IMR-90 (cell line): ENCODE measurements around the gene MUC5B. TPM values are rescaled to one million over a fixed set of nuclear protein-coding genes. Genes with fewer than 3 reads are reported as not detected.

Source experiments
- ATAC-seq: fragments of 200-7000 bp; cut with Tn5 transposase; 2 replicates; pipeline ENCODE4 v1.9.1; 2020; ENCODE audit warnings: low read depth, mild to moderate bottlenecking, moderate library complexity
- BruUV-seq: library from RNA; stranded (reverse); fragments of 400-500 nt; replicated peaks from 2 replicates; lab custom pipeline; 2021; lab: Mats Ljungman, UMichigan
- CTCF ChIA-PET: fragments of 300-600 bp; formaldehyde crosslinking; extraction: SDS; loops from one replicate; lab custom pipeline; 2021; ENCODE audit warnings: antibody characterized with exemption; lab: Yijun Ruan, JAX
- POLR2A ChIA-PET: fragments of 300-600 bp; sonication (Branson Sonifier 250); formaldehyde crosslinking; loops from one replicate; lab custom pipeline; 2022; ENCODE audit warnings: antibody characterized with exemption; ENCODE audit not compliant: unreplicated experiment; lab: Charles Lee
- DNase-seq: peaks from one replicate; pipeline ENCODE4 v3.0.0; 2013
- H2AFZ ChIP-seq: replicated peaks from 2 replicates; pipeline ENCODE3; 2013; ENCODE audit warnings: low read length, mild to moderate bottlenecking; ENCODE audit not compliant: poor library complexity
- H2AK5ac ChIP-seq: 2 replicates; pipeline ENCODE4 v1.6.1; 2013; ENCODE audit warnings: low read depth, low read length, inconsistent platforms
- H2AK9ac ChIP-seq: replicated peaks from 2 replicates; pipeline ENCODE3; 2013; ENCODE audit warnings: mild to moderate bottlenecking, low read depth, low read length, moderate library complexity; ENCODE audit not compliant: poor library complexity
- H2BK120ac ChIP-seq: 2 replicates; pipeline ENCODE4 v1.6.1; 2013; ENCODE audit warnings: low read depth, low read length, inconsistent platforms
- H2BK15ac ChIP-seq: 3 replicates; pipeline ENCODE4 v1.6.1; 2013; ENCODE audit warnings: low read depth, low read length, inconsistent platforms
- H2BK20ac ChIP-seq: 2 replicates; pipeline ENCODE4 v1.6.1; 2013; ENCODE audit warnings: low read depth, mild to moderate bottlenecking, inconsistent platforms, low read length, moderate library complexity
- H2BK5ac ChIP-seq: 2 replicates; pipeline ENCODE4 v1.6.1; 2013; ENCODE audit warnings: mild to moderate bottlenecking, low read depth, low read length, inconsistent platforms; ENCODE audit not compliant: poor library complexity, severe bottlenecking
- H3K14ac ChIP-seq: replicated peaks from 2 replicates; pipeline ENCODE4 v1.6.1; 2013; ENCODE audit warnings: low read depth, low read length, inconsistent platforms
- H3K18ac ChIP-seq: 2 replicates; pipeline ENCODE4 v1.6.1; 2013; ENCODE audit warnings: low read depth, low read length, control low read depth
- H3K23ac ChIP-seq: 2 replicates; pipeline ENCODE4 v1.6.1; 2013; ENCODE audit warnings: low read depth, low read length, inconsistent platforms
- H3K27ac ChIP-seq: 2 replicates; pipeline ENCODE4 v1.5.1; 2013; ENCODE audit warnings: mild to moderate bottlenecking, control low read depth, low read length; ENCODE audit not compliant: insufficient read depth
- H3K27me3 ChIP-seq: 2 replicates; pipeline ENCODE4 v1.6.1; 2013; ENCODE audit warnings: low read length; ENCODE audit not compliant: control insufficient read depth, insufficient read depth
- H3K36me3 ChIP-seq: 2 replicates; pipeline ENCODE4 v1.6.1; 2013; ENCODE audit warnings: low read length, mixed read lengths; ENCODE audit not compliant: control insufficient read depth, insufficient read depth
- H3K4ac ChIP-seq: 2 replicates; pipeline ENCODE4 v1.6.1; 2013; ENCODE audit warnings: low read depth, low read length, inconsistent platforms
- H3K4me1 ChIP-seq: 2 replicates; pipeline ENCODE4 v1.6.1; 2013; ENCODE audit warnings: low read length, mixed read lengths; ENCODE audit not compliant: control insufficient read depth, insufficient read depth
- H3K4me2 ChIP-seq: 2 replicates; pipeline ENCODE4 v1.6.1; 2013; ENCODE audit warnings: low read depth, mild to moderate bottlenecking, control low read depth, low read length, moderate library complexity
- H3K4me3 ChIP-seq: 2 replicates; pipeline ENCODE4 v1.5.1; 2013; ENCODE audit warnings: low read depth, mild to moderate bottlenecking, control low read depth, low read length, moderate library complexity; ENCODE audit not compliant: insufficient read depth
- H3K56ac ChIP-seq: 2 replicates; pipeline ENCODE4 v1.6.1; 2013; ENCODE audit warnings: low read length, inconsistent platforms; ENCODE audit not compliant: insufficient read depth; ENCODE audit errors: extremely low read depth
- H3K79me1 ChIP-seq, 2 experiments: 2 replicates each; pipeline ENCODE4 v1.6.1; 2013; ENCODE audit warnings: low read length in 2 of 2, inconsistent platforms in 1 of 2, low read depth in 1 of 2
- H3K9ac ChIP-seq: 2 replicates; pipeline ENCODE4 v1.6.1; 2013; ENCODE audit warnings: low read depth, low read length, control low read depth
- H3K9me1 ChIP-seq: 2 replicates; pipeline ENCODE4 v1.6.1; 2013; ENCODE audit warnings: low read length, inconsistent platforms; ENCODE audit not compliant: insufficient read depth
- H3K9me3 ChIP-seq: 2 replicates; pipeline ENCODE4 v1.6.1; 2013; ENCODE audit warnings: low read length; ENCODE audit not compliant: control insufficient read depth, insufficient read depth
- H4K20me1 ChIP-seq: 2 replicates; pipeline ENCODE4 v1.6.1; 2013; ENCODE audit warnings: low read length, inconsistent platforms; ENCODE audit not compliant: insufficient read depth
- H4K5ac ChIP-seq: 2 replicates; pipeline ENCODE4 v1.6.1; 2013; ENCODE audit warnings: mild to moderate bottlenecking, low read depth, low read length, control low read depth
- H4K8ac ChIP-seq, 2 experiments: 2 replicates each; pipeline ENCODE4 v1.6.1; 2013; ENCODE audit warnings: low read depth in 2 of 2, low read length in 2 of 2, control low read depth in 1 of 2, inconsistent platforms in 1 of 2
- H4K91ac ChIP-seq: 2 replicates; pipeline ENCODE4 v1.6.1; 2013; ENCODE audit warnings: low read depth, low read length, inconsistent platforms; ENCODE audit not compliant: insufficient read depth
- BHLHE40 ChIP-seq: fragments of 150-350 bp; IDR thresholded peaks from 2 replicates; pipeline ENCODE4 v1.6.1; 2016; ENCODE audit warnings: mild to moderate bottlenecking, low read depth, low read length
- CEBPB ChIP-seq: IDR thresholded peaks from 2 replicates; pipeline ENCODE4 v1.6.1; 2012; ENCODE audit warnings: low read depth, low read length, improper control_type of control experiment
- CHD1 ChIP-seq: IDR thresholded peaks from 2 replicates; pipeline ENCODE4 v1.6.1; 2012; ENCODE audit warnings: low read depth, low read length, improper control_type of control experiment
- FOS ChIP-seq: fragments of 150-350 bp; IDR thresholded peaks from 2 replicates; pipeline ENCODE4 v1.6.1; 2016; ENCODE audit warnings: low read depth, low read length
- MAFK ChIP-seq: IDR thresholded peaks from 2 replicates; pipeline ENCODE4 v1.6.1; 2012; ENCODE audit warnings: low read depth, low read length, improper control_type of control experiment
- MAZ ChIP-seq: IDR thresholded peaks from 2 replicates; pipeline ENCODE4 v1.6.1; 2012; ENCODE audit warnings: low read depth, mild to moderate bottlenecking, low read length, improper control_type of control experiment, moderate library complexity, borderline replicate concordance
- MXI1 ChIP-seq: IDR thresholded peaks from 2 replicates; pipeline ENCODE4 v1.6.1; 2012; ENCODE audit warnings: low read depth, mild to moderate bottlenecking, low read length, moderate library complexity, borderline replicate concordance
- NFE2L2 ChIP-seq: fragments of 150-350 bp; IDR thresholded peaks from 2 replicates; pipeline ENCODE4 v1.6.1; 2016; ENCODE audit warnings: low read depth, mild to moderate bottlenecking, low read length
- POLR2A ChIP-seq: IDR thresholded peaks from 2 replicates; pipeline ENCODE4 v1.6.1; 2012; ENCODE audit warnings: mild to moderate bottlenecking, low read depth, low read length
- RAD21 ChIP-seq: IDR thresholded peaks from 2 replicates; pipeline ENCODE4 v1.6.1; 2012; ENCODE audit warnings: low read length, improper control_type of control experiment
- RCOR1 ChIP-seq: IDR thresholded peaks from 2 replicates; pipeline ENCODE4 v1.6.1; 2012; ENCODE audit warnings: mild to moderate bottlenecking, low read length, improper control_type of control experiment; ENCODE audit not compliant: insufficient replicate concordance
- RFX5 ChIP-seq: IDR thresholded peaks from 2 replicates; pipeline ENCODE4 v1.8.0; 2012; ENCODE audit warnings: low read depth, mild to moderate bottlenecking, low read length, moderate library complexity
- SMC3 ChIP-seq: fragments of 150-350 bp; IDR thresholded peaks from 2 replicates; pipeline ENCODE4 v1.6.1; 2016; ENCODE audit warnings: low read depth, mild to moderate bottlenecking, antibody characterized with exemption, low read length, moderate library complexity
- USF2 ChIP-seq: fragments of 150-350 bp; IDR thresholded peaks from 2 replicates; pipeline ENCODE4 v1.6.1; 2017; ENCODE audit warnings: mild to moderate bottlenecking, antibody characterized with exemption, low read length, low read depth
- WGBS, 2 experiments: methylation state at CpG; one replicate each; pipeline versions ENCODE4 v1.1.5 to v1.1.7; 2013; ENCODE audit warnings: missing lambda C conversion rate in 2 of 2; ENCODE audit not compliant: insufficient read length in 1 of 2; ENCODE audit errors: extremely low coverage in 2 of 2; 5-methylcytosine and 5-hydroxymethylcytosine counted together
- dilution Hi-C: fragments of 300-500 bp; cut with HindIII; formaldehyde crosslinking; loops from one replicate; pipeline ENCODE4 v1.14.3; 2018; ENCODE audit warnings: low sequenced_read_pairs; ENCODE audit not compliant: unreplicated experiment
- in situ Hi-C: fragments of 300-500 bp; cut with MboI; formaldehyde crosslinking; loops from 3 replicates; pipeline ENCODE4 v1.14.3; 2019; ENCODE audit warnings: low sequenced_read_pairs, inconsistent platforms, mixed read lengths
- intact Hi-C: fragments of 100-400 bp; cut with micrococcal nuclease; formaldehyde crosslinking; loops from 2 replicates; pipeline ENCODE4 v1.10.0; 2022
- polyA plus RNA-seq, 3 experiments: library from polyadenylated mRNA; depleted of rRNA; stranded (reverse); fragments of >200 nt; gene quantifications; 2 replicates each; pipeline ENCODE4 v1.2.3, GENCODE V29; 2012; ENCODE audit warnings: low replicate concordance in 1 of 3
- total RNA-seq: library from RNA; depleted of rRNA; stranded (reverse); fragments of >200 nt; gene quantifications from 2 replicates; pipeline ENCODE4 v1.2.3, GENCODE V29; 2012
- TF ChIP-seq, protein P1 (sequence below): fragments of 150-350 bp; IDR thresholded peaks from 2 replicates; pipeline ENCODE4 v1.6.1; 2016; ENCODE audit warnings: low read depth, mild to moderate bottlenecking, low read length, moderate library complexity, borderline replicate concordance
- TF ChIP-seq, protein P2 (sequence below): conservative IDR thresholded peaks from 2 replicates; pipeline ENCODE4 v1.5.1; 2012; ENCODE audit warnings: mild to moderate bottlenecking, low read depth, low read length, improper control_type of control experiment

Gene MUC5B
- total and polyA plus RNA-seq, 2 of the 4 experiments (the other 2 are of a cell fraction): not detected

DNA sequence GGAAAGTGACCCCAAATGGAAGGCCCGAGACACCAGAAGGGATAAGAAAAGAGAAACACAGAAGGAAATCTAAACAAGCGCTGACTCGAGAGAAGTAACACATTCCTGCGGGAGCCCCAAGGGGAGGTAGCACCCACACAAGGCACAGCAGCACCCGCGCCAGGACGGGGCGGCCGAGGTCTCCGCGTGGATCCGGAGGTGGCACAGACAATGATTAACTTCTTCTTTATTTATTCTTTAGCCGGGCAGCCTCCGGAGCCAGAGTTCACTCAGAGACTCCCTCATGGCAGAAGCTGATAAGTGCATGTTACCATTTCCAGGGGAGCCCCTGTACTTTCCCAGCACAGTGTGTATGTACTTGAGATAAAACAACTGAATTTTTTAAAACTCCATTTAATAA is 81.5 kb downstream of the MUC5B start:
- H4K20me1 ChIP-seq: peaks cover 90% of the 10 kb centered on the region
- H3K79me1 ChIP-seq: peaks cover 19 to 89% of the 10 kb centered on the region in 2 experiments
- H3K9me1 ChIP-seq: peaks cover 10% of the 10 kb centered on the region
- no peak overlapping the region for H2BK20ac ChIP-seq
- no peak overlapping the region for H4K91ac ChIP-seq
- CTCF ChIA-PET: no interaction called here
- POLR2A ChIA-PET: no interaction called here
- no peak overlapping the region for H2AK5ac ChIP-seq
- no peak overlapping the region for H3K4me2 ChIP-seq
- TF ChIP-seq FOS: no peak
- no peak for TF ChIP-seq RAD21
- TF ChIP-seq CEBPB: no peak
- TF ChIP-seq USF2: no peak
- no peak for TF ChIP-seq MXI1
- TF ChIP-seq SMC3: no peak
- TF ChIP-seq MAFK: no peak
- TF ChIP-seq BHLHE40: no peak
- TF ChIP-seq NFE2L2: no peak
- TF ChIP-seq POLR2A: no peak
- no peak for TF ChIP-seq RFX5
- TF ChIP-seq, protein P1, sequence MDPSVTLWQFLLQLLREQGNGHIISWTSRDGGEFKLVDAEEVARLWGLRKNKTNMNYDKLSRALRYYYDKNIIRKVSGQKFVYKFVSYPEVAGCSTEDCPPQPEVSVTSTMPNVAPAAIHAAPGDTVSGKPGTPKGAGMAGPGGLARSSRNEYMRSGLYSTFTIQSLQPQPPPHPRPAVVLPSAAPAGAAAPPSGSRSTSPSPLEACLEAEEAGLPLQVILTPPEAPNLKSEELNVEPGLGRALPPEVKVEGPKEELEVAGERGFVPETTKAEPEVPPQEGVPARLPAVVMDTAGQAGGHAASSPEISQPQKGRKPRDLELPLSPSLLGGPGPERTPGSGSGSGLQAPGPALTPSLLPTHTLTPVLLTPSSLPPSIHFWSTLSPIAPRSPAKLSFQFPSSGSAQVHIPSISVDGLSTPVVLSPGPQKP: no peak
- no peak for TF ChIP-seq MAZ
- TF ChIP-seq CHD1: no peak
- no peak for TF ChIP-seq RCOR1
- TF ChIP-seq, protein P2, sequence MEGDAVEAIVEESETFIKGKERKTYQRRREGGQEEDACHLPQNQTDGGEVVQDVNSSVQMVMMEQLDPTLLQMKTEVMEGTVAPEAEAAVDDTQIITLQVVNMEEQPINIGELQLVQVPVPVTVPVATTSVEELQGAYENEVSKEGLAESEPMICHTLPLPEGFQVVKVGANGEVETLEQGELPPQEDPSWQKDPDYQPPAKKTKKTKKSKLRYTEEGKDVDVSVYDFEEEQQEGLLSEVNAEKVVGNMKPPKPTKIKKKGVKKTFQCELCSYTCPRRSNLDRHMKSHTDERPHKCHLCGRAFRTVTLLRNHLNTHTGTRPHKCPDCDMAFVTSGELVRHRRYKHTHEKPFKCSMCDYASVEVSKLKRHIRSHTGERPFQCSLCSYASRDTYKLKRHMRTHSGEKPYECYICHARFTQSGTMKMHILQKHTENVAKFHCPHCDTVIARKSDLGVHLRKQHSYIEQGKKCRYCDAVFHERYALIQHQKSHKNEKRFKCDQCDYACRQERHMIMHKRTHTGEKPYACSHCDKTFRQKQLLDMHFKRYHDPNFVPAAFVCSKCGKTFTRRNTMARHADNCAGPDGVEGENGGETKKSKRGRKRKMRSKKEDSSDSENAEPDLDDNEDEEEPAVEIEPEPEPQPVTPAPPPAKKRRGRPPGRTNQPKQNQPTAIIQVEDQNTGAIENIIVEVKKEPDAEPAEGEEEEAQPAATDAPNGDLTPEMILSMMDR: no peak
- no peak overlapping the region for H2BK15ac ChIP-seq
- 51% methylated on average over 5 of the region's 14 CpGs; no CpG with 5 or more reads in 1 of the 2 experiments for WGBS, 2 experiments
- H2BK5ac ChIP-seq: no peak overlapping the region
- H3K27ac ChIP-seq: no peak overlapping the region
- dilution Hi-C loops (no loop called here), intact Hi-C loops (no loop called here), in situ Hi-C loops (no loop called here)
- H4K5ac ChIP-seq: no peak overlapping the region
- H3K9ac ChIP-seq: no peak overlapping the region; the same call in 1 of the 2 replicates
- H3K56ac ChIP-seq: no peak overlapping the region
- H2AFZ ChIP-seq: no peak overlapping the region
- H3K18ac ChIP-seq: no peak overlapping the region
- H3K4me3 ChIP-seq: no peak overlapping the region
- no peak overlapping the region for H2BK120ac ChIP-seq
- no peak overlapping the region for H3K4ac ChIP-seq
- no peak overlapping the region for H4K8ac ChIP-seq
- no peak overlapping the region for H3K14ac ChIP-seq
- BruUV-seq: no TSS peak
- no peaks in the 10 kb centered on the region for H3K27me3 ChIP-seq
- H2AK9ac ChIP-seq: no peak overlapping the region
- no peaks in the 10 kb centered on the region for H3K9me3 ChIP-seq
- ATAC-seq: no peak
- no peak overlapping the region for H3K23ac ChIP-seq
- peaks cover 6% of the 10 kb centered on the region for H3K4me1 ChIP-seq
- DNase-seq: no peak
- H3K36me3 ChIP-seq: peaks cover 9% of the 10 kb centered on the region; the same call in 1 of the 2 replicates
